Measurements from ENCODE around the gene RAD9A.
A peak's percentile ranks its signal among the peaks of the same experiment; 100 is the strongest.

RAD9A gene

DNA sequence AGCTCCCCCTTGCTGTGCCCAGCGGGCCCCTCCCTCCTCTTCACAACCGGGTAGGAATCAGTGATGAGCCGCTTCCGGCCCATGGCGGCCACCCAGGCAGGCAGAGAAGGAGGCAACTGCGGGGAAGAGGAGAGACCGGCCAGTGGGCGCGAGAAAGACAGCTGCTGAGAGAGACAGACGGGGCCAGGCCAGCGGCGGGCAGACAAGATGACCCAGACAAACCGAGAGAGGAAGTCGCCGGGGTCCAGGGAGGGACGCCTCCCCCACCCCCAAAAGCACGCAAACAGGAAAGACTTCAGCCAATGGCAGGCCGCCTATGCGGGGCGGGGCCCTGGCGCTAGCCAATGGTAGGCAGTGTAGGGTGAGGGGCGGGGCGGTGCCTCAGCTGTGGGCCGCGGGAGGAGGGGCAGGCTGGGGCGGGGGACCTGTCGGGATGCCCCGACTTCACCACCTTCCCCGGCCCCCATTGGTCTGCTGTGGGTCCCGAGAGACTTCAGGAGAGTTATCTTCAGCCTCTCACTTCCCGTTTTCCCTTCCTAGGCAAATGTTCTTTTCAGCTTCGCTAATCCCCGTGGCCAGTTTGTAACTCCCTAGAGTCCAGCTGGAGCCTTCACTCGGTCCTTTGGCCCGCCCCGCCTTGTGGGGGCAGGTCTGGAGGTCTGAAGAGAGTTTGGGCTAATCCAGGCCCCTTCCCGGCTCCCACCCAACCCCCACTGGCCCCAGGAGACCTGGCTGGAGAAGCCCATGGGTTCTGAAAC, 38.3 kb upstream of the RAD9A start, which contains the start of gene POLD4:
Gene POLD4 (minus strand): TSS at position 230 of the 758 bp plus-strand sequence. CDS start 147 bp downstream, at position 83.
- peak; percentile 100 for DNase-seq (ENCODE audit: low read depth)
- no peak for TF ChIP-seq MYC (IDR thresholded peaks at IDR 0.05; ENCODE audit: low read depth, low read length)
- peak; percentile 61 for TF ChIP-seq POLR2A (IDR thresholded peaks at IDR 0.05; ENCODE audit: extremely low read depth, insufficient read length)
- H3K4me3 ChIP-seq (ENCODE audit: low read depth, low read length): peak within 1 kb of the TSS; percentile 60

- peak overlapping the region; percentile 42 for H3K4me3 ChIP-seq (ENCODE audit: low read depth, low read length)
- TF ChIP-seq CTCF (IDR thresholded peaks at IDR 0.05; ENCODE audit: low read depth, low read length): no peak
- peak; percentile 60; the same call in 1 of the 2 replicates for TF ChIP-seq MAX (IDR thresholded peaks at IDR 0.05; ENCODE audit: low read depth, low read length)
- peak; percentile 17; the same call in 1 of the 2 replicates for TF ChIP-seq MYC (IDR thresholded peaks at IDR 0.05; ENCODE audit: low read depth, low read length)
- TF ChIP-seq POLR2A (IDR thresholded peaks at IDR 0.05; ENCODE audit: extremely low read depth, insufficient read length): no peak
- DNase-seq (ENCODE audit: low read depth): peak; percentile 83
Observed at GRCh38 chr11:67354075-67355022, 37.4 kb upstream of the RAD9A start.

GRCh38 chr11:67355023-67355793, 36.6 kb upstream of the RAD9A start:
- no peak overlapping the region for H3K4me3 ChIP-seq (ENCODE audit: low read depth, low read length)
- TF ChIP-seq POLR2A (IDR thresholded peaks at IDR 0.05; ENCODE audit: extremely low read depth, insufficient read length) (no peak), CTCF (IDR thresholded peaks at IDR 0.05; ENCODE audit: low read depth, low read length) (no peak), MYC (IDR thresholded peaks at IDR 0.05; ENCODE audit: low read depth, low read length) (no peak), MAX (IDR thresholded peaks at IDR 0.05; ENCODE audit: low read depth, low read length) (no peak)
- no peak for DNase-seq (ENCODE audit: low read depth)

DNA sequence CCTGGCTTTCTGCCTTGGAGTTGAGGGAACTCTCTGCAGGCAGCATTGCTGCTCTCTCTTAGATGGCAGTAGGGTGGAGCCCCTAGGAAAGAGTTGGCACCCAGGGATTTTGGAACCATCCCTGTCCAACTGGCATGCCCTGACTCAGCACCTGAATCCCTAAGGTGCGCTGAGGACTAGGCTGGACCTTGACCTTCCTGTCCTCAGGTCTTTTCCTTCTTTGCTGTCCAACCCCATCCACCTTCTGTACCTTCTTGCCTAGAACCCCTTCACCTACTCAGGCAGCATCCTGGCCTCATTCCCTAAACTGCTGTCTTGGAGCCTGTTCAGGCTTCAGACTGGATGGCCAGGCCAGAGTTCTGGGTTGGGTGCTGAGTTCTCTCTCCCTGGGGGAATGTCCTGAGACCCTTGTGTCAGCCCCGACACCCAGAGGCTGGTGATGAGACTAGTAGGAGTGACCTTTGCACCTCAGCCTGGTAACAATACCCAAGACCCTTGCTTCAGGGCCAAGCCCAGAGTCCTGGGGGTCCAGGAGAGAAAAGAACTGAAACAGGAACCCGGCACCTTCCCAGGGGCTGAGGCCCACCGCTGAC, 35.9 kb upstream of the RAD9A start:
- no peak for TF ChIP-seq POLR2A (IDR thresholded peaks at IDR 0.05; ENCODE audit: extremely low read depth, insufficient read length)
- no peak for TF ChIP-seq CTCF (IDR thresholded peaks at IDR 0.05; ENCODE audit: low read depth, low read length)
- no peak for TF ChIP-seq MAX (IDR thresholded peaks at IDR 0.05; ENCODE audit: low read depth, low read length)
- no peak for DNase-seq (ENCODE audit: low read depth)
- no peak overlapping the region for H3K4me3 ChIP-seq (ENCODE audit: low read depth, low read length)

GRCh38 chr11:67356387-67356863, 35.4 kb upstream of the RAD9A start:
- H3K4me3 ChIP-seq (ENCODE audit: low read depth, low read length): no peak overlapping the region
- TF ChIP-seq CTCF (IDR thresholded peaks at IDR 0.05; ENCODE audit: low read depth, low read length): no peak
- TF ChIP-seq MYC (IDR thresholded peaks at IDR 0.05; ENCODE audit: low read depth, low read length): no peak
- no peak for TF ChIP-seq MAX (IDR thresholded peaks at IDR 0.05; ENCODE audit: low read depth, low read length)
- TF ChIP-seq POLR2A (IDR thresholded peaks at IDR 0.05; ENCODE audit: extremely low read depth, insufficient read length): no peak
- no peak for DNase-seq (ENCODE audit: low read depth)

All from NB4 (cell line).